Nephron (organoid): ENCODE results near the gene JAZF1.
A peak's percentile ranks its signal among the peaks of the same experiment; 100 is the strongest.

Source experiments
- H3K27ac Mint-ChIP-seq, 3 experiments: 2 replicates each; pipeline ENCODE4 v1.8.0; 2020; ENCODE audit warnings: mixed read lengths in 3 of 3, mild to moderate bottlenecking in 2 of 3, moderate library complexity in 1 of 3
- H3K27me3 Mint-ChIP-seq: 2 replicates; pipeline ENCODE4 v1.8.0; 2021; ENCODE audit warnings: low read depth, mild to moderate bottlenecking, moderate library complexity, mixed read lengths
- H3K36me3 Mint-ChIP-seq: 2 replicates; pipeline ENCODE4 v1.8.0; 2020; ENCODE audit warnings: low read depth, mixed read lengths
- H3K4me1 Mint-ChIP-seq: 2 replicates; pipeline ENCODE4 v1.8.0; 2020; ENCODE audit warnings: mixed read lengths
- H3K4me3 Mint-ChIP-seq, 3 experiments: 2 replicates each; pipeline ENCODE4 v1.8.0; 2020; ENCODE audit warnings: mild to moderate bottlenecking in 3 of 3, mixed read lengths in 3 of 3, moderate library complexity in 2 of 3
- H3K9me3 Mint-ChIP-seq: 2 replicates; pipeline ENCODE4 v1.8.0; 2020; ENCODE audit warnings: mixed read lengths
- TF ChIP-seq, protein P1 (sequence below), 3 experiments: fragments of 200-600 bp; sonication (generic); IDR thresholded peaks; one replicate each; pipeline ENCODE4 v1.5.0; 2021; ENCODE audit warnings: antibody characterized with exemption in 3 of 3; ENCODE audit not compliant: unreplicated experiment in 3 of 3

Gene JAZF1

DNA sequence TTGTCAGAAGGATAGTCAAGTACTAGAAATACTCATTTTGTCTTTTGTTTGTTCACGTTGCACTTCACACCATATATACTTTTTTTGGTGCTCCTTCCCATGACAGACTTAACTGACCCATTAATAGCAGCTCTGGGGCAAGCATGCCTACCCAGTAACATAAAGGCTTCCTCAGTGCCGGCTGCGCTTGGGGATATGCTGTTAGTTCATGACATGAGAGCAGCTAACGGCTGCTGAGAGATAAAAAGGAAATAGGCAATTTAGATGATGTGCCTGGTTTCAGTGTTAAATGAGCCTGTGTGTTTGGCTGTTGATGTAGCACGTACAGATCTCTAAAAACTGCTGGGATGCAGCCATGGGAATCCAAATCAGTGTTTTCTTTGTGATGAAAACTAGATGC, 354.2 kb downstream of the JAZF1 start:
- no peak overlapping the region for H3K4me3 Mint-ChIP-seq
- no peaks in the 10 kb centered on the region for H3K4me1 Mint-ChIP-seq
- no peaks in the 10 kb centered on the region for H3K27me3 Mint-ChIP-seq
- H3K9me3 Mint-ChIP-seq, result no peaks in the 10 kb centered on the region
- peaks cover 33% of the 10 kb centered on the region for H3K36me3 Mint-ChIP-seq
- TF ChIP-seq, protein P1, sequence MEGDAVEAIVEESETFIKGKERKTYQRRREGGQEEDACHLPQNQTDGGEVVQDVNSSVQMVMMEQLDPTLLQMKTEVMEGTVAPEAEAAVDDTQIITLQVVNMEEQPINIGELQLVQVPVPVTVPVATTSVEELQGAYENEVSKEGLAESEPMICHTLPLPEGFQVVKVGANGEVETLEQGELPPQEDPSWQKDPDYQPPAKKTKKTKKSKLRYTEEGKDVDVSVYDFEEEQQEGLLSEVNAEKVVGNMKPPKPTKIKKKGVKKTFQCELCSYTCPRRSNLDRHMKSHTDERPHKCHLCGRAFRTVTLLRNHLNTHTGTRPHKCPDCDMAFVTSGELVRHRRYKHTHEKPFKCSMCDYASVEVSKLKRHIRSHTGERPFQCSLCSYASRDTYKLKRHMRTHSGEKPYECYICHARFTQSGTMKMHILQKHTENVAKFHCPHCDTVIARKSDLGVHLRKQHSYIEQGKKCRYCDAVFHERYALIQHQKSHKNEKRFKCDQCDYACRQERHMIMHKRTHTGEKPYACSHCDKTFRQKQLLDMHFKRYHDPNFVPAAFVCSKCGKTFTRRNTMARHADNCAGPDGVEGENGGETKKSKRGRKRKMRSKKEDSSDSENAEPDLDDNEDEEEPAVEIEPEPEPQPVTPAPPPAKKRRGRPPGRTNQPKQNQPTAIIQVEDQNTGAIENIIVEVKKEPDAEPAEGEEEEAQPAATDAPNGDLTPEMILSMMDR (IDR thresholded peaks at IDR 0.05; ENCODE audit: unreplicated experiment in 3 of 3), result no peak
- H3K27ac Mint-ChIP-seq, result no peak overlapping the region

DNA sequence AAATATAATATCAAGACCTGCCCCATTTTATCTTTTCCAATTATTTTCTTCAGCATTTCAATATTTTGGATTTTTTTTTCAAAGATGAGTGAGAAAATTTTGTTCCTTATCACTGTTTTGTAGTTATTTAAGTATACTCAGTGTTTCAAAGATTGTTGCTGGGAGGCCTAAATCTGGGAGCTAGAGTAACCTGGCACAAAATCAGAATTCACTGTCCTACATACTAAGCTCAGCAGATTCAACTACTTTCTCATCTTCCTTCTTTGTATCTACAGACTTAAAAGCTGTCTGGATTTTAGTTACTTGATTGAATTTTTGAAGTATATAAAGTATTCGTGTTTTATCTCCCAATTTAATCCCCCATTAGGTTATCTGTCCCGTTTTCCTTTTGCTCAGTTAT, 354.7 kb downstream of the JAZF1 start:
- Mint-ChIP-seq H3K9me3 (no peaks in the 10 kb centered on the region), H3K27me3 (no peaks in the 10 kb centered on the region), H3K27ac (no peak overlapping the region), H3K4me1 (no peaks in the 10 kb centered on the region), H3K36me3 (peaks cover 32% of the 10 kb centered on the region), H3K4me3 (no peak overlapping the region)
- TF ChIP-seq, protein P1 (IDR thresholded peaks at IDR 0.05; ENCODE audit: unreplicated experiment in 3 of 3), result no peak

DNA sequence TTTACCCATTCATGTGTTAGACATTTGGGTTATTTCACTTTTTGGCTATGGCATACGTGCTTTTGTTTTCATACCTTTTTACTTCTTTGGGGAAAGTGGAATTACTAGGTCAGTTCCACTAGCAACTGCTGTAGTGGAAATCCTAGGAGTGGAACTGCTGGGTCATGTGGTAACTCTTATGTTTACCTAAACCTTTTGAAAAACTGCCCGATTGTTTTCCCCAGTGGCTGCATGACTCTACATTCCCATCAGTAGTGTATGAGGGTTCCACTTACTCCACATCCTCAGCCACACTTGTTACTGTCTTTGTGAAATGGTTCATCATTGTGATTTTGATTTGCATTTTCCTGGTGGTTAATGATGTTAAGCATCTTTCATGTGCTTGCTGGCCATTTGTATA, 358.4 kb downstream of the JAZF1 start:
- TF ChIP-seq, protein P1 (IDR thresholded peaks at IDR 0.05; ENCODE audit: unreplicated experiment in 3 of 3), result no peak
- H3K9me3 Mint-ChIP-seq, result no peaks in the 10 kb centered on the region
- no peaks in the 10 kb centered on the region for H3K27me3 Mint-ChIP-seq
- H3K4me3 Mint-ChIP-seq, result no peak overlapping the region
- H3K4me1 Mint-ChIP-seq, result no peaks in the 10 kb centered on the region
- H3K27ac Mint-ChIP-seq, result no peak overlapping the region
- H3K36me3 Mint-ChIP-seq, result peaks cover 34% of the 10 kb centered on the region

DNA sequence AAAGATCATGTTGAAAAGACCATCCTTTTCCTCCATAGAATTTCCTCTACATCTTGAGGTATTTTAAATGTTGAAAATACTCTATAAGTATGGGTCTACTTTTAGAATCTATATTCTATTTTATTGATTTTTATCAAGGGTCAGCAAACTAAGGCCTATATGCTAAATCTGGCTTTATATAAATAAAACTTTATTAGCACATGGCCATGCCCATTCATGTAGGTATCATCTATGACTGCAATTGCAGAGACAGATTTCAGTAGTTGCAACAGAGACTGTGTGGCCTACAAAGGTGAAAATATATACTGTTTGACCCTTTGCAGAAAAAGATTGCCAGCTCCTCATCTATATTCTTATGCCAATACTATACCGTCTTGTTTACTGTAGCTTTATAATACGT, 367.9 kb downstream of the JAZF1 start:
- Mint-ChIP-seq H3K9me3 (no peaks in the 10 kb centered on the region), H3K36me3 (peaks cover 43% of the 10 kb centered on the region), H3K27ac (no peak overlapping the region), H3K4me1 (peaks cover 6% of the 10 kb centered on the region), H3K27me3 (no peaks in the 10 kb centered on the region), H3K4me3 (no peak overlapping the region)
- TF ChIP-seq, protein P1 (IDR thresholded peaks at IDR 0.05; ENCODE audit: unreplicated experiment in 3 of 3), result no peak

DNA sequence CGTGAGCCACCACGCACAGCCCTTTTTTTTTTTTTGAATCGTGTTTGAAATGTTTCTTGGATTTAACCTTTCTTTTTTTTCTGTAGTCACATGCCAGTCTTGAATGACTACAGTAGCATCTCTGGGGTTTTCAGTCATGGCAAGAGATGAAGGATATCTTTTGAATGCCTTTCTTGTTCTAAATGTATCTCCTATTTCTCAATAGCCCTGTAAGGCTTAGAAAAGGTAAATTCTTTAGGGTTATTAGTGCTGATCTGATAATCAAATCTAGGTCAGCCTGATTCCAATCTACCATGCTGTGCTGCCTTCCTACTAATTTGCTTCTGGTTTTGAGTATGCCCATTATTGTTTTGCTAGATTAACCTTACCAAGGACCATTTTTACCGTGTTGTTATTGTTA, 370.4 kb downstream of the JAZF1 start:
- H3K9me3 Mint-ChIP-seq, result no peaks in the 10 kb centered on the region
- peaks cover 35% of the 10 kb centered on the region for H3K36me3 Mint-ChIP-seq
- H3K27me3 Mint-ChIP-seq, result no peaks in the 10 kb centered on the region
- no peak overlapping the region for H3K4me3 Mint-ChIP-seq
- H3K4me1 Mint-ChIP-seq, result peaks cover 6% of the 10 kb centered on the region
- TF ChIP-seq, protein P1 (IDR thresholded peaks at IDR 0.05; ENCODE audit: unreplicated experiment in 3 of 3), result no peak
- no peak overlapping the region for H3K27ac Mint-ChIP-seq

DNA sequence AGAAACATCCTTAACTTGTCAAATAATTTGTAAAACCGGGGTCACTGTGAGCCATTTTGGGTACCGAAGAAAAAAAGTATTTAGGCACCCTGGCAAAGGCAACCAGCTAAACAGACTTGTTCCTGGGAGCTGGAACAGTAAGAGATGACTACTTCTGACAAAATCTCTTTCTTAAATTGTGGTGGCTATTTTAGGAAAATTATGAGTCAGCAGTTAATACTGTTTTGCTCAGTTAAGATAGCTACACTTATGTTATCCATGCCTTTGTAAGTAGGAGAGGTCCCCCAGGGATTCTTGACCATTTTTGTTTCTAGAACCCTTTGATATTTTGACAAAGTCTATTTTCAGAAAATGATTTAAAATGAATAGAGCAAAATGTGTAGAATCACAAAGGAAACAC, 372.0 kb downstream of the JAZF1 start:
- H3K27me3 Mint-ChIP-seq, result no peaks in the 10 kb centered on the region
- TF ChIP-seq, protein P1 (IDR thresholded peaks at IDR 0.05; ENCODE audit: unreplicated experiment in 3 of 3), result no peak
- H3K4me3 Mint-ChIP-seq, result no peak overlapping the region
- peak overlapping the region in 1 of 3 experiments; percentile 45 for H3K27ac Mint-ChIP-seq
- H3K4me1 Mint-ChIP-seq, result peaks cover 6% of the 10 kb centered on the region
- peaks cover 24% of the 10 kb centered on the region for H3K36me3 Mint-ChIP-seq
- H3K9me3 Mint-ChIP-seq, result no peaks in the 10 kb centered on the region
